Ishikawa (cell line): ENCODE measurements around the gene EML6.

Experiments
- CEBPB ChIP-seq: IDR thresholded peaks from 2 replicates; pipeline ENCODE4 v1.6.1; 2012
- CREB1 ChIP-seq: IDR thresholded peaks from 2 replicates; pipeline ENCODE4 v1.6.1; 2012; ENCODE audit warnings: low read depth
- EGR1 ChIP-seq: IDR thresholded peaks from 2 replicates; pipeline ENCODE4 v1.6.1; 2012
- EP300 ChIP-seq: IDR thresholded peaks from 2 replicates; pipeline ENCODE4 v1.6.1; 2012; ENCODE audit warnings: borderline replicate concordance
- FOXM1 ChIP-seq: IDR thresholded peaks from 2 replicates; pipeline ENCODE4 v1.6.1; 2012; ENCODE audit warnings: low read depth, borderline replicate concordance
- NFIC ChIP-seq: IDR thresholded peaks from 2 replicates; pipeline ENCODE4 v1.6.1; 2012
- RAD21 ChIP-seq: IDR thresholded peaks from 2 replicates; pipeline ENCODE4 v1.6.1; 2012; ENCODE audit warnings: low read depth
- TAF1 ChIP-seq: IDR thresholded peaks from 2 replicates; pipeline ENCODE4 v1.6.1; 2012; ENCODE audit warnings: low read depth, mild to moderate bottlenecking
- TCF12 ChIP-seq: IDR thresholded peaks from 2 replicates; pipeline ENCODE4 v1.6.1; 2012; ENCODE audit warnings: low read depth
- TEAD4 ChIP-seq: IDR thresholded peaks from 2 replicates; pipeline ENCODE4 v1.6.1; 2012
- YY1 ChIP-seq: IDR thresholded peaks from 2 replicates; pipeline ENCODE4 v1.6.1; 2012; ENCODE audit warnings: low read depth
- ZBTB7A ChIP-seq: IDR thresholded peaks from 2 replicates; pipeline ENCODE4 v1.6.1; 2012; ENCODE audit warnings: low read depth
- TF ChIP-seq, protein P1 (sequence below): IDR thresholded peaks from 2 replicates; pipeline ENCODE4 v1.6.1; 2012; ENCODE audit warnings: low read depth, mild to moderate bottlenecking
- TF ChIP-seq, protein P2 (sequence below): IDR thresholded peaks from 2 replicates; pipeline ENCODE4 v1.6.1; 2012
- TF ChIP-seq, protein P3 (sequence below): IDR thresholded peaks from 2 replicates; pipeline ENCODE4 v1.6.1; 2012

The EML6 gene

DNA sequence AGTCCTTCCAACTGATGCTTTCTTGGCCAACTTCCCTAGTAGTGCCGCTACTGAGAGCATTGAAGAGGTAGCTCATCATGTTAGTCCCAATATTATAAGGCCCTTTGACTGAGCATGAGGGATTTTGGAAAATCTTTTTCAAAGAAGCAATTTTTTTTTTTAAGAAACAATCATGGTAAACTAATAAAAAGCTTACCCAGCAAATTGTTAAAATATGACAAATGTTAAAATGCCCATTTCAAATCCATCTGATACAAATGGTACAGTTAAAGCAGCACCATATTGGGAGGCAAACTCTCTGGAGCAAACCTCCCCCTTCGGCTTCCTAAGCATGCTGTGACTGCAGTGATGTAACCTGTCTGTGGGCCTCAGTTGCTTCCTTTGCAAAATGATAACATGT is 191.2 kb downstream of the EML6 start:
- TF ChIP-seq, protein P1, sequence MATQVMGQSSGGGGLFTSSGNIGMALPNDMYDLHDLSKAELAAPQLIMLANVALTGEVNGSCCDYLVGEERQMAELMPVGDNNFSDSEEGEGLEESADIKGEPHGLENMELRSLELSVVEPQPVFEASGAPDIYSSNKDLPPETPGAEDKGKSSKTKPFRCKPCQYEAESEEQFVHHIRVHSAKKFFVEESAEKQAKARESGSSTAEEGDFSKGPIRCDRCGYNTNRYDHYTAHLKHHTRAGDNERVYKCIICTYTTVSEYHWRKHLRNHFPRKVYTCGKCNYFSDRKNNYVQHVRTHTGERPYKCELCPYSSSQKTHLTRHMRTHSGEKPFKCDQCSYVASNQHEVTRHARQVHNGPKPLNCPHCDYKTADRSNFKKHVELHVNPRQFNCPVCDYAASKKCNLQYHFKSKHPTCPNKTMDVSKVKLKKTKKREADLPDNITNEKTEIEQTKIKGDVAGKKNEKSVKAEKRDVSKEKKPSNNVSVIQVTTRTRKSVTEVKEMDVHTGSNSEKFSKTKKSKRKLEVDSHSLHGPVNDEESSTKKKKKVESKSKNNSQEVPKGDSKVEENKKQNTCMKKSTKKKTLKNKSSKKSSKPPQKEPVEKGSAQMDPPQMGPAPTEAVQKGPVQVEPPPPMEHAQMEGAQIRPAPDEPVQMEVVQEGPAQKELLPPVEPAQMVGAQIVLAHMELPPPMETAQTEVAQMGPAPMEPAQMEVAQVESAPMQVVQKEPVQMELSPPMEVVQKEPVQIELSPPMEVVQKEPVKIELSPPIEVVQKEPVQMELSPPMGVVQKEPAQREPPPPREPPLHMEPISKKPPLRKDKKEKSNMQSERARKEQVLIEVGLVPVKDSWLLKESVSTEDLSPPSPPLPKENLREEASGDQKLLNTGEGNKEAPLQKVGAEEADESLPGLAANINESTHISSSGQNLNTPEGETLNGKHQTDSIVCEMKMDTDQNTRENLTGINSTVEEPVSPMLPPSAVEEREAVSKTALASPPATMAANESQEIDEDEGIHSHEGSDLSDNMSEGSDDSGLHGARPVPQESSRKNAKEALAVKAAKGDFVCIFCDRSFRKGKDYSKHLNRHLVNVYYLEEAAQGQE, result no peak
- no peak for TF ChIP-seq EGR1
- TF ChIP-seq YY1, result no peak
- TF ChIP-seq TCF12, result no peak
- TF ChIP-seq EP300, result no peak
- TF ChIP-seq, protein P2, sequence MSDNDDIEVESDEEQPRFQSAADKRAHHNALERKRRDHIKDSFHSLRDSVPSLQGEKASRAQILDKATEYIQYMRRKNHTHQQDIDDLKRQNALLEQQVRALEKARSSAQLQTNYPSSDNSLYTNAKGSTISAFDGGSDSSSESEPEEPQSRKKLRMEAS, result no peak
- no peak for TF ChIP-seq NFIC
- TF ChIP-seq RAD21, result no peak
- TF ChIP-seq CEBPB, result no peak
- no peak for TF ChIP-seq ZBTB7A
- no peak for TF ChIP-seq TAF1
- no peak for TF ChIP-seq CREB1
- TF ChIP-seq FOXM1, result no peak
- TF ChIP-seq TEAD4, result no peak
- TF ChIP-seq, protein P3, sequence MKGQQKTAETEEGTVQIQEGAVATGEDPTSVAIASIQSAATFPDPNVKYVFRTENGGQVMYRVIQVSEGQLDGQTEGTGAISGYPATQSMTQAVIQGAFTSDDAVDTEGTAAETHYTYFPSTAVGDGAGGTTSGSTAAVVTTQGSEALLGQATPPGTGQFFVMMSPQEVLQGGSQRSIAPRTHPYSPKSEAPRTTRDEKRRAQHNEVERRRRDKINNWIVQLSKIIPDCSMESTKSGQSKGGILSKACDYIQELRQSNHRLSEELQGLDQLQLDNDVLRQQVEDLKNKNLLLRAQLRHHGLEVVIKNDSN, result no peak

DNA sequence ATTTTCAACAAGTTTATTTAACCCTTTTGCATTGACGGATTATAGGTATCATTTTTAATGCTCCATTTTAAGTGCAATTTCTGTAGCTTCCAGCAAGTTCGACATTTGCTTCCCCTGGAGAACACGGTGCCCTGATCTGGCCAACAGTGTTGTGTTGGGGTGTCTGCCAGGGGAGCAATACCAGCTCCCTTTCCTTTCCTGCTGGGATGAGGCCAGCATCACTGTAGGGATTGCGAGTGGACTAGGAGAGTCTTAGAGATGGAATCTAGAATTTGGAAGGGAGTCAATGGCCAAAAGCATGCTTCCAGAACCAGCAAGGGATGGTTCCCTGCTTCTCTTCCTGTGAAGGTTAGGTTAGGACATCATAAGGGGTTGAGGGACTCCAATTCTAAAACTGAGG is 191.6 kb downstream of the EML6 start:
- TF ChIP-seq ZBTB7A (no peak), TEAD4 (no peak), CEBPB (no peak), RAD21 (no peak), TAF1 (no peak), YY1 (no peak), CREB1 (no peak), NFIC (no peak)

DNA sequence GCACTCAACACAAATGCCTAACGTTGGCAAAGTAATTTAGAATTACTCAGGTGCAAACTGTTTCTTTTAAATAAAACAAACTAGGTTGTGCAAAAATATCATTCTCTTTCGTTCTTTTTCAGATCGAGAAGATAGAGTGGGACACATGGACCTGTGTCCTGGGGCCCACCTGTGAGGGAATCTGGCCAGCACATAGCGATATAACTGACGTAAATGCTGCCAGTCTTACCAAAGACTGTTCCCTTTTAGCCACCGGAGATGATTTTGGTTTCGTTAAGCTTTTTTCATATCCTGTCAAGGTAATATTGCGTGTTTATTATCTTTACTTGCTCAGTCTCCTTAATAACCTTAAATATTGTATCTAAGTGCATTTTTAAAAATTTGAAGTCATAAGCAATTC is 193.2 kb downstream of the EML6 start:
- TF ChIP-seq RAD21 (no peak), NFIC (no peak), EP300 (no peak), FOXM1 (no peak), TEAD4 (no peak), TAF1 (no peak), YY1 (no peak), TCF12 (no peak), CREB1 (no peak)
- TF ChIP-seq, protein P2, result no peak

DNA sequence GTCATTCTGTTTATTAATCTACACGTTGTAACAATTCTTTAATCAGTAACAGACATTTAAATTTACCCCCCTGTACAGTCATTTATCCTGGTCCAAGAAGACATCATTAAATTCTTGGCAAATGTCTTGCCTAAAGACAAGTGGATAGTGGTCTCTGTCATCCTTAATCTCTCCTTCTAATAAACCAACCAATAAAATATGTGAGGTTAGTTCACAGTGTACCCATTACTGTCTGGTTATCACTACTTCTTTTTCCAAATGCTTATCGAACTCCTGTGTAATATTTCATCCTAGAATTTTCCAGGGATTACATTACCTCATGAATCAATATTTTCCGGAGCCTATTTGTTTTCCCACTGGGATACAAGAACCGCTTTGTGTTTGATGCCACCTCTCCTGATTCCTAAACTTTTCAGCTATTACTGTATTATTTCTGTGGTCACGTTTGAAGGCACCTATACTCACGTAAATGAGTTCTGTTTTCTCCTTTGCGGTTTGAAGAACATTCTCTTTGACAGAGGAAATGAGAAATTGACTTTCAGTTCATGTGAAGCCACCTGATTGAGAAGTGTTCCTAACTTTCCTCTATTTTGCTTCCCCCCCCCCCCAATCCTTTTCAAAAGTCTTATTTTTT is 195.3 kb downstream of the EML6 start:
- TF ChIP-seq CEBPB (no peak), EP300 (no peak), FOXM1 (no peak), RAD21 (no peak), TAF1 (no peak), TEAD4 (no peak), CREB1 (no peak), EGR1 (no peak)
- TF ChIP-seq, protein P1, result no peak

DNA sequence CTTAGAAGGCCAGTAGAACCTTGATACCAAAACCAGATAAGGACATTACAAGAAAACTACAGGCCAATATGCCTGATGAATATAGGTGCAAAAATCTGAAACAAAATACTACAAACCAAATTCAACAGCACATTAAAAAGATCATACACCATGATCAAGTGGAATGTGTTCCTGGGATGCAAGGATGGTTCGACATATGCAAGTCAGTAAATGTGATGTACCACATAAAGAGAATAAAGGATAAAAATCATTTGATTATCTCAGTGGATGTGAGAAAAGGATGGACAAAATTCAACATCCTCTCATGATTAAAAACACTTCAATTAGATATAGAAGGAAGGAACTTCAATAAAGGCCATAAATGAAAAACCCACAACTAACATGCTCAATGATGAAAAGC is 197.2 kb downstream of the EML6 start:
- TF ChIP-seq, protein P3, result no peak
- TF ChIP-seq EGR1, result no peak
- no peak for TF ChIP-seq TCF12
- TF ChIP-seq, protein P1, result no peak
- TF ChIP-seq CREB1, result no peak
- TF ChIP-seq TAF1, result no peak
- TF ChIP-seq EP300, result no peak
- TF ChIP-seq ZBTB7A, result no peak
- TF ChIP-seq YY1, result no peak
- no peak for TF ChIP-seq RAD21
- TF ChIP-seq TEAD4, result no peak
- no peak for TF ChIP-seq CEBPB
- TF ChIP-seq NFIC, result no peak
- no peak for TF ChIP-seq FOXM1
- TF ChIP-seq, protein P2, result no peak
